Bronchial epithelial cell (primary cell): ENCODE results near the gene KCNG2. TPM values are rescaled to one million over a fixed set of nuclear protein-coding genes. Genes with fewer than 3 reads are reported as not detected.

ENCODE experiments used
- DNase-seq: peaks from one replicate; pipeline ENCODE4 v3.0.0-alpha.2; 2010; ENCODE audit warnings: low read depth
- FAIRE-seq: peaks from 2 replicates; lab custom pipeline; 2011; peaks lifted over from hg19 to GRCh38; lab: Jason Lieb, UNC
- H3K27me3 ChIP-seq: 2 replicates; pipeline ENCODE4 v1.5.1; 2011; ENCODE audit warnings: low read length; ENCODE audit not compliant: control insufficient read depth, insufficient read depth
- H3K36me3 ChIP-seq: 2 replicates; pipeline ENCODE4 v1.5.1; 2011; ENCODE audit warnings: low read length; ENCODE audit not compliant: control insufficient read depth, insufficient read depth
- H3K4me3 ChIP-seq: 2 replicates; pipeline ENCODE4 v1.5.1; 2011; ENCODE audit warnings: mild to moderate bottlenecking, low read depth, low read length, control low read depth
- total RNA-seq: library from RNA; depleted of rRNA; stranded (reverse); fragments of >200 nt; gene quantifications from 2 replicates; pipeline ENCODE4 v1.2.1, GENCODE V29; 2014
- TF ChIP-seq, protein P1 (sequence below): IDR thresholded peaks from 2 replicates; pipeline ENCODE4 v1.5.1; 2011; ENCODE audit warnings: mild to moderate bottlenecking, moderate library complexity, low read length, control low read depth, inconsistent platforms; ENCODE audit not compliant: insufficient read depth, severe bottlenecking

Gene KCNG2
- total RNA-seq, 1 donor from 2014 or later = not detected

DNA sequence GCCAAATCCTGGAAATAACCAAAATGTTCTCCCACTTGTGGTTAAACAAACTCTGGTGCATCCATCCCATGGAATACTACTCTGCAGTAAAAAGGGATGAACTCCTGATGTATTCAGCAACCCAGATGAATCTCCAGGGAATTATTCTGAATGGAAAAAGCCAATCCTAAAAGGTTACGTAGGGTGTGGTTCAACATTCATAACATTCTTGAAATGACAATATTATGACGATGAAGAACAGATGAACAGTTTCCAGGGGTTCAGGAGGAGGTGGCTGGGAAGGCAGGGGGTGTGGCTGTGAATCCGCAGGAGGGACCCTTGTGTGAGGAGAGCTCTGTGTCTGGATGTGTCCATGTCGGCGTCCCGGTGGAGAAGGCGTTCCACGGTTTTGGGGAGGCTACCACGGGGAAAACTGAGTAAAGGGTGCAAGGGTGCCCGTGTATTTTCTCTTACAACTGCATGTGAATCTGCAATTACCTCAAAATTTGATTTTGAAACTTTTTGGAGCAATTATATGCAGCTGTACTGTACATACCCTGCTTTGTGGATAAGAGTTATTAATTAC lies 47.3 kb downstream of the KCNG2 start:
- FAIRE-seq (no peak), DNase-seq (no peak)
- H3K27me3 ChIP-seq = no peaks in the 10 kb centered on the region
- no peaks in the 10 kb centered on the region for H3K36me3 ChIP-seq
- H3K4me3 ChIP-seq = no peak overlapping the region
- TF ChIP-seq, protein P1, sequence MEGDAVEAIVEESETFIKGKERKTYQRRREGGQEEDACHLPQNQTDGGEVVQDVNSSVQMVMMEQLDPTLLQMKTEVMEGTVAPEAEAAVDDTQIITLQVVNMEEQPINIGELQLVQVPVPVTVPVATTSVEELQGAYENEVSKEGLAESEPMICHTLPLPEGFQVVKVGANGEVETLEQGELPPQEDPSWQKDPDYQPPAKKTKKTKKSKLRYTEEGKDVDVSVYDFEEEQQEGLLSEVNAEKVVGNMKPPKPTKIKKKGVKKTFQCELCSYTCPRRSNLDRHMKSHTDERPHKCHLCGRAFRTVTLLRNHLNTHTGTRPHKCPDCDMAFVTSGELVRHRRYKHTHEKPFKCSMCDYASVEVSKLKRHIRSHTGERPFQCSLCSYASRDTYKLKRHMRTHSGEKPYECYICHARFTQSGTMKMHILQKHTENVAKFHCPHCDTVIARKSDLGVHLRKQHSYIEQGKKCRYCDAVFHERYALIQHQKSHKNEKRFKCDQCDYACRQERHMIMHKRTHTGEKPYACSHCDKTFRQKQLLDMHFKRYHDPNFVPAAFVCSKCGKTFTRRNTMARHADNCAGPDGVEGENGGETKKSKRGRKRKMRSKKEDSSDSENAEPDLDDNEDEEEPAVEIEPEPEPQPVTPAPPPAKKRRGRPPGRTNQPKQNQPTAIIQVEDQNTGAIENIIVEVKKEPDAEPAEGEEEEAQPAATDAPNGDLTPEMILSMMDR = no peak

DNA sequence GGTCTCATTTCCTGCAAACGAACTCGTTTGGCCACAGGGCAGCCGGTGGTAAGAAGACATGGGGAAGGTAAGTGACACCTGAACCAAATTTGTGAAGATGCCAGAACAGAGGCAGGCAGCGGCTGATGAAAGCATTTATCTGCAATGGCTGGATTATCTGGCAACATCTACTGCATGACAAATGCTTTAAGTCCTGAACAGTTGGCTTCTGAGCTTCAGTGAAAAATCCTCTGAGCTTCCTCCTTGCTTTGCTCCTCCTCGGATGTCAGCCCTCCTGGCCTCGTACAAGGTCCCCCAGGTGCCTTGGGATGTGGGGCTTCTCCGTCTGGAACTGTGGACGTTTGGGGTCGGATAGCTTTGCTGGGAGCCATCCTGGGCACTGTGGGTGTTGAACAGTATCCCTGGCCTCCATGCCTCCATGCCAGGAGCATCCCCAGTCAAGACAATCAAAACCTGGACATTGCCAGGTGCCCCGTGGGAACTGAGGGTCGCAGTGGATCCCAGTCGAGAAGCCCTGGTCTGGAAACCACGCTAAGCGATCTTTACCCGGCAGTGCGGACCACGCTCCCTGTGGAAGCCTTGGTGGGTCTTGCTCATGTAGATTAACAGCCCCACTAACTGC lies 49.3 kb downstream of the KCNG2 start:
- Histone ChIP-seq H3K4me3 (no peak overlapping the region), H3K27me3 (no peaks in the 10 kb centered on the region), H3K36me3 (no peaks in the 10 kb centered on the region)
- TF ChIP-seq, protein P1 = no peak
- FAIRE-seq (no peak), DNase-seq (no peak)

DNA sequence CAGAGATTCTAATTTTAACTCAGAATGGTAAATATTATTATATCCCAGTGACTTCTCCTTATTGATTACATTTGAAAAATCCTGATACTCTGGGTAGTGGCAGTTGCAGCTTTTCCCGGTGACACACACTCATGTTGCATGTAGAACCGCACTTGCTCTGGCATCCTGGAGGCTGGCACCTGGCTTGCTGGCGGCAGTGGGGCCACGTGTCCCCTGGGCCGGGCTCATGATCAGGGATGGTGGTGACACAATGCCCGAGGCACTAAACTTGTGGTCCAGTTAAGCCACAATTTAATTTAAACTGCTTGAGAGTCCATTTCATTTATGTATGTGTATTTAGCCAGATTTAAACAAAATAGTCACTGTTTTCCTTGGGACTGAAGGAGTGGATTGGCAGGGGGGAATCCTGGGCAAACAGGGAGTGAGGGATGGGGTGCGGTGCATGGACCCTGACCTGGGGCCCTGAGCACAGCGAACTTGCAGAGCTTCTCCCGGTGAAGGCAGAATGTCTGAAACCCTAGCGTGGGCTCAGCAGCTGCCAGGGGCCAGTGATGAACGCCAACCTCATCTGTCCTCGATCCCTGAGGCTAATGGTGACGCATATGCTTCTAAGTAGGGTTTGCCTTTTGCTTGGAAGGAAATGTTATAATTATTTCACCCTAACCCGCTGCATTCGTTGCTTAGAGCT lies 50.0 kb downstream of the KCNG2 start:
- no peak overlapping the region for H3K4me3 ChIP-seq
- FAIRE-seq (no peak), DNase-seq (no peak)
- H3K36me3 ChIP-seq = no peaks in the 10 kb centered on the region
- TF ChIP-seq, protein P1 = no peak
- no peaks in the 10 kb centered on the region for H3K27me3 ChIP-seq

DNA sequence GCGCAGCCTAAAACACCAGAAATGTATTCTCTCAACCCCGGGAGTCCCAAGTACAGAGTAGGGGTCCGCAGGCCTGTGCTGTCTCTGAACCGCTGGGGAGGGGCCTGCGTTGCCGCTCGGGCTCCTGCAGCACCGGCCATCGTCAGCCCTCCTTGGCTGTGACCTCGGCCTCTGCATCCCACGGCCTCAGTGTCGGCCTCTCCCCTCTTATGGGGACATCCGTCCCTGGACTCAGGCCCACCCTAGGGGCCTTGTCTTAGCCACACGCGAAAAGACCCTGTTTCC lies 50.5 kb downstream of the KCNG2 start:
- FAIRE-seq (no peak), DNase-seq (no peak)
- H3K4me3 ChIP-seq = no peak overlapping the region
- TF ChIP-seq, protein P1 = no peak
- H3K36me3 ChIP-seq = no peaks in the 10 kb centered on the region
- no peaks in the 10 kb centered on the region for H3K27me3 ChIP-seq

DNA sequence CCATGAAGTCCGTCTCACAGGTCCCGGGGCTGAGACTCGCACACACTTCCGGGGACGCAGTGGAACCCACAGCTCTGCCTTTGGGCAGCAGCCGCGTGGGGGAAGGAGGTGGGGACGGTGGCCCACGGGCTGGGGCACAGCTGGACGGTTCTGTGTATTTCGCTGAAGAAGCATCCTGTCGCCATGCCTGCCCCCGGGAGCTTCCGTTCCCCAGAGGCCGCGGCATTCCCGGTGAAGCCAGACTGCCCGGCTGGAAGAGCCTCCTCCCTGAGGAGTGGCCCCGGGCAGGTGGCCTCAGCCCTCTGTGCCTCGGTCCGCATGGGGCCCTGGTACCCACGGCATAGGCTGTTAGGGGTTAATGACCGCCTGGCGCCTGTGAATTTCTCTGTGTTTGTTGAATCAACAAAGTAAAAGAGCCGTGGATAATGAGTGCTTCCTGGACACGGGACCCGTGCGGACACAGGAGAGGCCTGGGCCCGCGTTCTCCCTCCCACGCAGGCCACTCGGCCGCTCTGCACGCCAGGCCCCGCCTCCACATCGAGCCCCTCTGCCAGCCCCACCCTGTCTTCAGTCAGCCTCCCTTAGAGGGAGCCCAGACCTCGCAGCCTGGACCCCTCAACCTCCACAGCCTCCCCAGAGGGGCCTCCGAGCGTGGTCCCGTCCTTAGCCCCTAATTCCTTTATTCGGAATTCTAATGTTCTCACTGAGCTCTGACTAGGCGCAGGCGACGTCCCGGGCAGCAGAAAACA lies 51.0 kb downstream of the KCNG2 start:
- DNase-seq (no peak), FAIRE-seq (no peak)
- Histone ChIP-seq H3K36me3 (no peaks in the 10 kb centered on the region), H3K4me3 (no peak overlapping the region), H3K27me3 (no peaks in the 10 kb centered on the region)
- TF ChIP-seq, protein P1 = no peak
